Measurements from ENCODE around the gene HPSE2. TPM values are rescaled to one million over a fixed set of nuclear protein-coding genes. Genes with fewer than 3 reads are reported as not detected.

HPSE2 gene
- total and polyA plus RNA-seq, 2 of the 8 experiments (the other 6 are each of a cell fraction or from before 2014, with no cell fraction given): 0.41 to 0.58 TPM

- Histone ChIP-seq H2BK20ac (ENCODE audit: low read length) (no peak overlapping the region), H4K5ac (ENCODE audit: insufficient read length, low read depth, low read length) (no peak overlapping the region), H2BK15ac (ENCODE audit: low read length) (no peak overlapping the region), H3K36me3 (ENCODE audit: control insufficient read depth in 2 of 4, insufficient read depth in 4 of 4, low read length in 3 of 4) (peaks cover 0 to 7% (median 6%) of the 10 kb centered on the region in 4 experiments; a peak in 4 of 8 replicates), H3K4me1 (replicated peaks in 1 of 4; ENCODE audit: control insufficient read depth in 3 of 4, insufficient read depth in 4 of 4, low read length in 3 of 4) (no peaks in the 10 kb centered on the region), H3K27me3 (replicated peaks in 1 of 4; ENCODE audit: control insufficient read depth in 3 of 4, extremely low read depth in 1 of 4, insufficient read depth in 3 of 4, low read length in 3 of 4) (no peaks in the 10 kb centered on the region), H3K27ac (ENCODE audit: low read depth, low read length) (no peak overlapping the region), H3K79me2 (ENCODE audit: control insufficient read depth in 1 of 2, insufficient read depth in 2 of 2, low read length in 2 of 2) (no peaks in the 10 kb centered on the region), H3K56ac (replicated peaks; ENCODE audit: insufficient read length, low read depth, low read length) (no peak overlapping the region), H4K20me1 (replicated peaks in 1 of 2; ENCODE audit: control insufficient read depth in 1 of 2, insufficient read depth in 2 of 2, low read length in 2 of 2) (peaks cover 0 to 2% of the 10 kb centered on the region in 2 experiments), H3K14ac (ENCODE audit: insufficient read length) (no peak overlapping the region), H2AFZ (ENCODE audit: low read length) (no peak overlapping the region), H3K4me3 (ENCODE audit: extremely low read depth in 1 of 4, insufficient read depth in 2 of 4, low read depth in 3 of 4, low read length in 4 of 4) (no peak overlapping the region), H4K8ac (ENCODE audit: extremely low read depth, insufficient read depth, low read length) (no peak overlapping the region), H3K23ac (ENCODE audit: insufficient read length) (no peak overlapping the region), H2BK120ac (replicated peaks; ENCODE audit: low read depth, low read length) (no peak overlapping the region), H2BK12ac (ENCODE audit: low read depth, low read length) (no peak overlapping the region), H3K9me3 (ENCODE audit: insufficient read depth in 2 of 2, low read depth in 1 of 2, low read length in 1 of 2) (no peaks in the 10 kb centered on the region), H3K4ac (replicated peaks; ENCODE audit: insufficient read length, low read depth, low read length) (no peak overlapping the region), H2BK5ac (ENCODE audit: low read depth, low read length) (no peak overlapping the region), H3K9ac (replicated peaks in 1 of 4; ENCODE audit: extremely low read depth in 1 of 4, low read depth in 3 of 4, low read length in 3 of 4) (no peak overlapping the region), H4K91ac (replicated peaks; ENCODE audit: insufficient read length, low read length) (no peak overlapping the region), H3K79me1 (ENCODE audit: low read depth, low read length) (no peaks in the 10 kb centered on the region; the same call in 1 of the 2 replicates), H3K18ac (ENCODE audit: extremely low read depth, low read length) (no peak overlapping the region), H2AK5ac (ENCODE audit: low read depth, low read length) (no peak overlapping the region), H3K23me2 (ENCODE audit: low read depth, low read length) (no peaks in the 10 kb centered on the region), H3K4me2 (ENCODE audit: insufficient read depth in 1 of 2, low read depth in 2 of 2, low read length in 2 of 2) (no peak overlapping the region)
- peak in 1 of 2 experiments; percentile 87 for DNase-seq (ENCODE audit: low read depth in 1 of 2, low spot score in 2 of 2)
- CTCF ChIA-PET (ENCODE audit: partially characterized antibody): interaction anchor here (0.5 to 6.6 kb wide), 55 partner anchors 9 to 851 kb away, joined by 3 to 69 read pairs (median 4); partner anchors contain the start of gene PYROXD2
- POLR2A ChIA-PET (ENCODE audit: partially characterized antibody): interaction anchor here (0.8 to 2.5 kb wide), 4 partner anchors 10 to 63 kb away, joined by 3 to 11 read pairs (median 8); partner anchors contain the start of gene PYROXD2
- FAIRE-seq: peak; percentile 90
- TF ChIP-seq RAD21 (IDR thresholded peaks at IDR 0.05 in 1 of 2, conservative IDR thresholded peaks at IDR 0.05 in 1 of 2; ENCODE audit: low read depth in 2 of 2, low read length in 2 of 2) (peak; percentile 82), POLR2A (IDR thresholded peaks at IDR 0.05; ENCODE audit: control extremely low read depth in 1 of 2, low read depth in 2 of 2, low read length in 2 of 2) (no peak), CREB1 (IDR thresholded peaks at IDR 0.05) (peak; percentile 48; the same call in 1 of the 2 replicates), SP1 (IDR thresholded peaks at IDR 0.05; ENCODE audit: low read depth, low read length) (no peak)
- TF ChIP-seq, protein P1, sequence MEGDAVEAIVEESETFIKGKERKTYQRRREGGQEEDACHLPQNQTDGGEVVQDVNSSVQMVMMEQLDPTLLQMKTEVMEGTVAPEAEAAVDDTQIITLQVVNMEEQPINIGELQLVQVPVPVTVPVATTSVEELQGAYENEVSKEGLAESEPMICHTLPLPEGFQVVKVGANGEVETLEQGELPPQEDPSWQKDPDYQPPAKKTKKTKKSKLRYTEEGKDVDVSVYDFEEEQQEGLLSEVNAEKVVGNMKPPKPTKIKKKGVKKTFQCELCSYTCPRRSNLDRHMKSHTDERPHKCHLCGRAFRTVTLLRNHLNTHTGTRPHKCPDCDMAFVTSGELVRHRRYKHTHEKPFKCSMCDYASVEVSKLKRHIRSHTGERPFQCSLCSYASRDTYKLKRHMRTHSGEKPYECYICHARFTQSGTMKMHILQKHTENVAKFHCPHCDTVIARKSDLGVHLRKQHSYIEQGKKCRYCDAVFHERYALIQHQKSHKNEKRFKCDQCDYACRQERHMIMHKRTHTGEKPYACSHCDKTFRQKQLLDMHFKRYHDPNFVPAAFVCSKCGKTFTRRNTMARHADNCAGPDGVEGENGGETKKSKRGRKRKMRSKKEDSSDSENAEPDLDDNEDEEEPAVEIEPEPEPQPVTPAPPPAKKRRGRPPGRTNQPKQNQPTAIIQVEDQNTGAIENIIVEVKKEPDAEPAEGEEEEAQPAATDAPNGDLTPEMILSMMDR (IDR thresholded peaks at IDR 0.05; ENCODE audit: control extremely low read depth in 1 of 3, insufficient read depth in 1 of 3, low read depth in 1 of 3, low read length in 3 of 3): peak; percentile 77 to 100 (median 96)
- 77% methylated on average over 19 of the region's 21 CpGs; no CpG with 5 or more reads in 1 of the 2 experiments for WGBS, 2 experiments (ENCODE audit: extremely low coverage in 1 of 2, insufficient coverage in 1 of 2, insufficient read length in 1 of 2, insufficient replicate concordance in 2 of 2, low coverage in 1 of 2, low lambda C conversion rate in 2 of 2, missing lambda C conversion rate in 1 of 2)
These were observed 809.9 kb downstream of the HPSE2 start for GRCh38 chr10:98425511-98426352.

Data from H1 (cell line).